OCI-LY1 (cell line): ENCODE measurements around the gene CLTCL1.
"Not testable (repeated sequence)": the region's sequence is repeated elsewhere in the genome, so short reads cannot be mapped to it uniquely, and the experiment has no call there.

Experiments used
- H2AFZ ChIP-seq: fragments of 200-600 bp; sonication (generic), shearing (Covaris generic); 2 replicates; pipeline ENCODE4 v1.6.0; 2014; ENCODE audit warnings: antibody characterized with exemption, mild to moderate bottlenecking, low read length
- H3F3A ChIP-seq: fragments of 200-600 bp; sonication (generic), shearing (Covaris generic); 2 replicates; pipeline ENCODE4 v1.6.0; 2014; ENCODE audit warnings: mild to moderate bottlenecking, antibody characterized with exemption, low read length, moderate library complexity; ENCODE audit not compliant: insufficient read depth
- H3K27ac ChIP-seq: fragments of 200-600 bp; sonication (generic); 2 replicates; pipeline ENCODE4 v1.5.1; 2014; ENCODE audit warnings: low read length, mixed run types, mild to moderate bottlenecking, low read depth; ENCODE audit not compliant: poor library complexity, severe bottlenecking
- H3K27me3 ChIP-seq: fragments of 200-600 bp; sonication (generic); 2 replicates; pipeline ENCODE4 v1.6.0; 2014; ENCODE audit warnings: antibody characterized with exemption, mild to moderate bottlenecking, low read length, moderate library complexity; ENCODE audit not compliant: insufficient read depth
- H3K36me3 ChIP-seq: fragments of 200-600 bp; sonication (generic); 2 replicates; pipeline ENCODE4 v1.6.1; 2014; ENCODE audit warnings: mild to moderate bottlenecking, antibody characterized with exemption, low read length, moderate library complexity, mixed read lengths; ENCODE audit not compliant: insufficient read depth
- H3K4me1 ChIP-seq: fragments of 200-600 bp; sonication (generic); 2 replicates; pipeline ENCODE4 v1.5.1; 2014; ENCODE audit warnings: mild to moderate bottlenecking, low read length, moderate library complexity; ENCODE audit not compliant: insufficient read depth, severe bottlenecking
- H3K4me2 ChIP-seq: fragments of 200-600 bp; sonication (generic), shearing (Covaris generic); 2 replicates; pipeline ENCODE4 v1.6.1; 2014; ENCODE audit warnings: low read length
- H3K4me3 ChIP-seq: fragments of 200-600 bp; sonication (generic); 2 replicates; pipeline ENCODE4 v1.5.1; 2014; ENCODE audit warnings: low read length, low read depth, mild to moderate bottlenecking, mixed read lengths; ENCODE audit not compliant: poor library complexity, severe bottlenecking
- H3K79me2 ChIP-seq: fragments of 200-600 bp; shearing (Covaris generic); 2 replicates; pipeline ENCODE4 v1.6.1; 2016; ENCODE audit warnings: mixed run types, low read length, mixed read lengths; ENCODE audit not compliant: insufficient read depth
- H3K9ac ChIP-seq: fragments of 200-600 bp; sonication (generic), shearing (Covaris generic); 2 replicates; pipeline ENCODE4 v1.6.1; 2014; ENCODE audit warnings: mild to moderate bottlenecking, low read length, mixed read lengths
- H3K9me2 ChIP-seq: fragments of 200-600 bp; sonication (generic), shearing (Covaris generic); 2 replicates; pipeline ENCODE4 v1.6.1; 2014; ENCODE audit warnings: low read depth, mild to moderate bottlenecking, low read length, mixed read lengths
- H3K9me3 ChIP-seq: fragments of 200-600 bp; shearing (Covaris generic); 2 replicates; pipeline ENCODE4 v1.6.1; 2014; ENCODE audit warnings: low read length, mixed read lengths
- H4K20me1 ChIP-seq: fragments of 200-600 bp; sonication (generic), shearing (Covaris generic); 2 replicates; pipeline ENCODE4 v1.6.0; 2016; ENCODE audit warnings: mild to moderate bottlenecking, low read length; ENCODE audit not compliant: insufficient read depth
- CTCF ChIP-seq: fragments of 200-600 bp; sonication (generic), shearing (Covaris generic); IDR thresholded peaks from 2 replicates; pipeline ENCODE4 v1.5.1; 2017; ENCODE audit warnings: mild to moderate bottlenecking, antibody characterized with exemption, low read length, moderate library complexity, mixed read lengths
- EZH2 ChIP-seq: fragments of 200-600 bp; sonication (generic), shearing (Covaris generic); IDR thresholded peaks from 2 replicates; pipeline ENCODE4 v1.8.0; 2017; ENCODE audit warnings: borderline replicate concordance, mixed run types, mild to moderate bottlenecking, antibody characterized with exemption, low read length, moderate library complexity, mixed read lengths

The CLTCL1 gene

GRCh38 chr22:19204640-19205039 lies 86.9 kb downstream of the CLTCL1 start:
- Histone ChIP-seq H3K9me3 (no peaks in the 10 kb centered on the region), H3K9me2 (no peaks in the 10 kb centered on the region), H3K36me3 (no peaks in the 10 kb centered on the region), H2AFZ (no peak overlapping the region), H3K27ac (no peak overlapping the region), H3K4me1 (no peaks in the 10 kb centered on the region), H3K4me3 (no peak overlapping the region), H3F3A (no peaks in the 10 kb centered on the region), H4K20me1 (no peaks in the 10 kb centered on the region), H3K79me2 (no peaks in the 10 kb centered on the region), H3K27me3 (0 out of 2 replicates have a peak, but pooled peaks cover 6% of the 10 kb centered on the region), H3K9ac (no peak overlapping the region), H3K4me2 (no peak overlapping the region)
- no peak for TF ChIP-seq CTCF
- TF ChIP-seq EZH2 = no peak

GRCh38 chr22:19203834-19204233 lies 87.7 kb downstream of the CLTCL1 start:
- no peak overlapping the region for H3K9ac ChIP-seq
- H2AFZ ChIP-seq = no peak overlapping the region
- H3K79me2 ChIP-seq = no peaks in the 10 kb centered on the region
- no peaks in the 10 kb centered on the region for H3K9me3 ChIP-seq
- no peaks in the 10 kb centered on the region for H3F3A ChIP-seq
- no peaks in the 10 kb centered on the region for H3K4me1 ChIP-seq
- H3K27me3 ChIP-seq = peaks cover 13% of the 10 kb centered on the region; the same call in 1 of the 2 replicates
- H4K20me1 ChIP-seq = no peaks in the 10 kb centered on the region
- TF ChIP-seq CTCF = no peak
- TF ChIP-seq EZH2 = no peak
- no peak overlapping the region for H3K27ac ChIP-seq
- H3K4me2 ChIP-seq = no peak overlapping the region
- H3K36me3 ChIP-seq = no peaks in the 10 kb centered on the region
- H3K9me2 ChIP-seq = no peaks in the 10 kb centered on the region
- no peak overlapping the region for H3K4me3 ChIP-seq

GRCh38 chr22:19202799-19203186 lies 88.7 kb downstream of the CLTCL1 start:
- H3K27me3 ChIP-seq = peaks cover 17% of the 10 kb centered on the region; the same call in 1 of the 2 replicates
- H3K9me2 ChIP-seq, H3F3A ChIP-seq, H4K20me1 ChIP-seq, H3K4me1 ChIP-seq, H2AFZ ChIP-seq, H3K79me2 ChIP-seq, H3K9ac ChIP-seq, H3K9me3 ChIP-seq, H3K4me2 ChIP-seq, H3K4me3 ChIP-seq, H3K36me3 ChIP-seq, H3K27ac ChIP-seq: not testable (repeated sequence)

GRCh38 chr22:19201869-19202798 lies 89.4 kb downstream of the CLTCL1 start:
- Histone ChIP-seq H3K4me1 (no peaks in the 10 kb centered on the region), H3K27me3 (peaks cover 17% of the 10 kb centered on the region; the same call in 1 of the 2 replicates), H3K9me3 (no peaks in the 10 kb centered on the region), H3K4me3 (no peak overlapping the region), H3K79me2 (no peaks in the 10 kb centered on the region), H3K9ac (no peak overlapping the region), H3F3A (no peaks in the 10 kb centered on the region), H3K27ac (no peak overlapping the region), H3K36me3 (no peaks in the 10 kb centered on the region), H4K20me1 (no peaks in the 10 kb centered on the region), H3K9me2 (no peaks in the 10 kb centered on the region), H2AFZ (no peak overlapping the region), H3K4me2 (peak overlapping the region; percentile 32; the same call in 1 of the 2 replicates)
- TF ChIP-seq CTCF = no peak
- no peak for TF ChIP-seq EZH2
